IMR-90 (cell line): Measurements from ENCODE around the gene TES. TPM values are rescaled to one million over a fixed set of nuclear protein-coding genes. Genes with fewer than 3 reads are reported as not detected.
A peak's percentile ranks its signal among the peaks of the same experiment; 100 is the strongest.

Experiments used
- ATAC-seq: fragments of 200-7000 bp; cut with Tn5 transposase; 2 replicates; pipeline ENCODE4 v1.9.1; 2020; ENCODE audit warnings: low read depth, mild to moderate bottlenecking, moderate library complexity
- BruUV-seq: library from RNA; stranded (reverse); fragments of 400-500 nt; replicated peaks from 2 replicates; lab custom pipeline; 2021; lab: Mats Ljungman, UMichigan
- CTCF ChIA-PET: fragments of 300-600 bp; formaldehyde crosslinking; extraction: SDS; loops from one replicate; lab custom pipeline; 2021; ENCODE audit warnings: antibody characterized with exemption; lab: Yijun Ruan, JAX
- POLR2A ChIA-PET: fragments of 300-600 bp; sonication (Branson Sonifier 250); formaldehyde crosslinking; loops from one replicate; lab custom pipeline; 2022; ENCODE audit warnings: antibody characterized with exemption; ENCODE audit not compliant: unreplicated experiment; lab: Charles Lee
- DNase-seq: peaks from one replicate; pipeline ENCODE4 v3.0.0; 2013
- H2AFZ ChIP-seq: replicated peaks from 2 replicates; pipeline ENCODE3; 2013; ENCODE audit warnings: low read length, mild to moderate bottlenecking; ENCODE audit not compliant: poor library complexity
- H2AK5ac ChIP-seq: 2 replicates; pipeline ENCODE4 v1.6.1; 2013; ENCODE audit warnings: low read depth, low read length, inconsistent platforms
- H2AK9ac ChIP-seq: replicated peaks from 2 replicates; pipeline ENCODE3; 2013; ENCODE audit warnings: mild to moderate bottlenecking, low read depth, low read length, moderate library complexity; ENCODE audit not compliant: poor library complexity
- H2BK120ac ChIP-seq: 2 replicates; pipeline ENCODE4 v1.6.1; 2013; ENCODE audit warnings: low read depth, low read length, inconsistent platforms
- H2BK15ac ChIP-seq: 3 replicates; pipeline ENCODE4 v1.6.1; 2013; ENCODE audit warnings: low read depth, low read length, inconsistent platforms
- H2BK20ac ChIP-seq: 2 replicates; pipeline ENCODE4 v1.6.1; 2013; ENCODE audit warnings: low read depth, mild to moderate bottlenecking, inconsistent platforms, low read length, moderate library complexity
- H2BK5ac ChIP-seq: 2 replicates; pipeline ENCODE4 v1.6.1; 2013; ENCODE audit warnings: mild to moderate bottlenecking, low read depth, low read length, inconsistent platforms; ENCODE audit not compliant: poor library complexity, severe bottlenecking
- H3K14ac ChIP-seq: replicated peaks from 2 replicates; pipeline ENCODE4 v1.6.1; 2013; ENCODE audit warnings: low read depth, low read length, inconsistent platforms
- H3K18ac ChIP-seq: 2 replicates; pipeline ENCODE4 v1.6.1; 2013; ENCODE audit warnings: low read depth, low read length, control low read depth
- H3K23ac ChIP-seq: 2 replicates; pipeline ENCODE4 v1.6.1; 2013; ENCODE audit warnings: low read depth, low read length, inconsistent platforms
- H3K27ac ChIP-seq: 2 replicates; pipeline ENCODE4 v1.5.1; 2013; ENCODE audit warnings: mild to moderate bottlenecking, control low read depth, low read length; ENCODE audit not compliant: insufficient read depth
- H3K27me3 ChIP-seq: 2 replicates; pipeline ENCODE4 v1.6.1; 2013; ENCODE audit warnings: low read length; ENCODE audit not compliant: control insufficient read depth, insufficient read depth
- H3K36me3 ChIP-seq: 2 replicates; pipeline ENCODE4 v1.6.1; 2013; ENCODE audit warnings: low read length, mixed read lengths; ENCODE audit not compliant: control insufficient read depth, insufficient read depth
- H3K4ac ChIP-seq: 2 replicates; pipeline ENCODE4 v1.6.1; 2013; ENCODE audit warnings: low read depth, low read length, inconsistent platforms
- H3K4me1 ChIP-seq: 2 replicates; pipeline ENCODE4 v1.6.1; 2013; ENCODE audit warnings: low read length, mixed read lengths; ENCODE audit not compliant: control insufficient read depth, insufficient read depth
- H3K4me2 ChIP-seq: 2 replicates; pipeline ENCODE4 v1.6.1; 2013; ENCODE audit warnings: low read depth, mild to moderate bottlenecking, control low read depth, low read length, moderate library complexity
- H3K4me3 ChIP-seq: 2 replicates; pipeline ENCODE4 v1.5.1; 2013; ENCODE audit warnings: low read depth, mild to moderate bottlenecking, control low read depth, low read length, moderate library complexity; ENCODE audit not compliant: insufficient read depth
- H3K56ac ChIP-seq: 2 replicates; pipeline ENCODE4 v1.6.1; 2013; ENCODE audit warnings: low read length, inconsistent platforms; ENCODE audit not compliant: insufficient read depth; ENCODE audit errors: extremely low read depth
- H3K79me1 ChIP-seq, 2 experiments: 2 replicates each; pipeline ENCODE4 v1.6.1; 2013; ENCODE audit warnings: low read length in 2 of 2, inconsistent platforms in 1 of 2, low read depth in 1 of 2
- H3K9ac ChIP-seq: 2 replicates; pipeline ENCODE4 v1.6.1; 2013; ENCODE audit warnings: low read depth, low read length, control low read depth
- H3K9me1 ChIP-seq: 2 replicates; pipeline ENCODE4 v1.6.1; 2013; ENCODE audit warnings: low read length, inconsistent platforms; ENCODE audit not compliant: insufficient read depth
- H3K9me3 ChIP-seq: 2 replicates; pipeline ENCODE4 v1.6.1; 2013; ENCODE audit warnings: low read length; ENCODE audit not compliant: control insufficient read depth, insufficient read depth
- H4K20me1 ChIP-seq: 2 replicates; pipeline ENCODE4 v1.6.1; 2013; ENCODE audit warnings: low read length, inconsistent platforms; ENCODE audit not compliant: insufficient read depth
- H4K5ac ChIP-seq: 2 replicates; pipeline ENCODE4 v1.6.1; 2013; ENCODE audit warnings: mild to moderate bottlenecking, low read depth, low read length, control low read depth
- H4K8ac ChIP-seq, 2 experiments: 2 replicates each; pipeline ENCODE4 v1.6.1; 2013; ENCODE audit warnings: low read depth in 2 of 2, low read length in 2 of 2, control low read depth in 1 of 2, inconsistent platforms in 1 of 2
- H4K91ac ChIP-seq: 2 replicates; pipeline ENCODE4 v1.6.1; 2013; ENCODE audit warnings: low read depth, low read length, inconsistent platforms; ENCODE audit not compliant: insufficient read depth
- BHLHE40 ChIP-seq: fragments of 150-350 bp; IDR thresholded peaks from 2 replicates; pipeline ENCODE4 v1.6.1; 2016; ENCODE audit warnings: mild to moderate bottlenecking, low read depth, low read length
- CEBPB ChIP-seq: IDR thresholded peaks from 2 replicates; pipeline ENCODE4 v1.6.1; 2012; ENCODE audit warnings: low read depth, low read length, improper control_type of control experiment
- CHD1 ChIP-seq: IDR thresholded peaks from 2 replicates; pipeline ENCODE4 v1.6.1; 2012; ENCODE audit warnings: low read depth, low read length, improper control_type of control experiment
- FOS ChIP-seq: fragments of 150-350 bp; IDR thresholded peaks from 2 replicates; pipeline ENCODE4 v1.6.1; 2016; ENCODE audit warnings: low read depth, low read length
- MAFK ChIP-seq: IDR thresholded peaks from 2 replicates; pipeline ENCODE4 v1.6.1; 2012; ENCODE audit warnings: low read depth, low read length, improper control_type of control experiment
- MXI1 ChIP-seq: IDR thresholded peaks from 2 replicates; pipeline ENCODE4 v1.6.1; 2012; ENCODE audit warnings: low read depth, mild to moderate bottlenecking, low read length, moderate library complexity, borderline replicate concordance
- POLR2A ChIP-seq: IDR thresholded peaks from 2 replicates; pipeline ENCODE4 v1.6.1; 2012; ENCODE audit warnings: mild to moderate bottlenecking, low read depth, low read length
- RCOR1 ChIP-seq: IDR thresholded peaks from 2 replicates; pipeline ENCODE4 v1.6.1; 2012; ENCODE audit warnings: mild to moderate bottlenecking, low read length, improper control_type of control experiment; ENCODE audit not compliant: insufficient replicate concordance
- RFX5 ChIP-seq: IDR thresholded peaks from 2 replicates; pipeline ENCODE4 v1.8.0; 2012; ENCODE audit warnings: low read depth, mild to moderate bottlenecking, low read length, moderate library complexity
- SMC3 ChIP-seq: fragments of 150-350 bp; IDR thresholded peaks from 2 replicates; pipeline ENCODE4 v1.6.1; 2016; ENCODE audit warnings: low read depth, mild to moderate bottlenecking, antibody characterized with exemption, low read length, moderate library complexity
- USF2 ChIP-seq: fragments of 150-350 bp; IDR thresholded peaks from 2 replicates; pipeline ENCODE4 v1.6.1; 2017; ENCODE audit warnings: mild to moderate bottlenecking, antibody characterized with exemption, low read length, low read depth
- WGBS, 2 experiments: methylation state at CpG; one replicate each; pipeline versions ENCODE4 v1.1.5 to v1.1.7; 2013; ENCODE audit warnings: missing lambda C conversion rate in 2 of 2; ENCODE audit not compliant: insufficient read length in 1 of 2; ENCODE audit errors: extremely low coverage in 2 of 2; 5-methylcytosine and 5-hydroxymethylcytosine counted together
- dilution Hi-C: fragments of 300-500 bp; cut with HindIII; formaldehyde crosslinking; loops from one replicate; pipeline ENCODE4 v1.14.3; 2018; ENCODE audit warnings: low sequenced_read_pairs; ENCODE audit not compliant: unreplicated experiment
- in situ Hi-C: fragments of 300-500 bp; cut with MboI; formaldehyde crosslinking; loops from 3 replicates; pipeline ENCODE4 v1.14.3; 2019; ENCODE audit warnings: low sequenced_read_pairs, inconsistent platforms, mixed read lengths
- intact Hi-C: fragments of 100-400 bp; cut with micrococcal nuclease; formaldehyde crosslinking; loops from 2 replicates; pipeline ENCODE4 v1.10.0; 2022
- polyA plus RNA-seq, 3 experiments: library from polyadenylated mRNA; depleted of rRNA; stranded (reverse); fragments of >200 nt; gene quantifications; 2 replicates each; pipeline ENCODE4 v1.2.3, GENCODE V29; 2012; ENCODE audit warnings: low replicate concordance in 1 of 3
- total RNA-seq: library from RNA; depleted of rRNA; stranded (reverse); fragments of >200 nt; gene quantifications from 2 replicates; pipeline ENCODE4 v1.2.3, GENCODE V29; 2012

The TES gene
- total and polyA plus RNA-seq, 2 of the 4 experiments (the other 2 are of a cell fraction), result 54.0 to 83.3 TPM

- POLR2A ChIA-PET, result no interaction called here
- intact Hi-C loops (no loop called here), dilution Hi-C loops (no loop called here), in situ Hi-C loops (no loop called here)
- Histone ChIP-seq H3K4me1 (peaks cover 4% of the 10 kb centered on the region), H3K56ac (no peak overlapping the region), H2BK20ac (no peak overlapping the region), H3K18ac (no peak overlapping the region), H3K27me3 (no peaks in the 10 kb centered on the region), H2BK120ac (peak overlapping the region; percentile 42; the same call in 1 of the 2 replicates), H3K27ac (no peak overlapping the region), H4K91ac (no peak overlapping the region), H2BK5ac (peak overlapping the region; percentile 67), H2AK9ac (no peak overlapping the region), H2AK5ac (no peak overlapping the region), H2BK15ac (no peak overlapping the region), H4K5ac (no peak overlapping the region), H4K8ac (no peak overlapping the region), H3K23ac (peak overlapping the region; percentile 23; the same call in 1 of the 2 replicates), H3K36me3 (no peaks in the 10 kb centered on the region), H3K4me2 (peak overlapping the region; percentile 35; the same call in 1 of the 2 replicates), H3K79me1 (peaks cover 29 to 62% of the 10 kb centered on the region in 2 experiments), H4K20me1 (peaks cover 16% of the 10 kb centered on the region; the same call in 1 of the 2 replicates), H3K4me3 (no peak overlapping the region), H3K4ac (no peak overlapping the region), H3K14ac (no peak overlapping the region), H2AFZ (no peak overlapping the region), H3K9me1 (0 out of 2 replicates have a peak, but pooled peaks cover 6% of the 10 kb centered on the region), H3K9me3 (no peaks in the 10 kb centered on the region), H3K9ac (no peak overlapping the region)
- DNase-seq (peak; percentile 61), ATAC-seq (no peak)
- TF ChIP-seq SMC3 (no peak), MXI1 (no peak), FOS (no peak), CEBPB (no peak), RFX5 (no peak), MAFK (no peak), POLR2A (no peak), USF2 (no peak), CHD1 (no peak), BHLHE40 (no peak), RCOR1 (no peak)
- no CpG with 5 or more reads among the region's 3 CpGs for WGBS, 2 experiments
- BruUV-seq, result no TSS peak
- CTCF ChIA-PET, result interaction anchor here (1.4 kb wide), 2 partner anchors 14 to 54 kb away, joined by 3 read pairs; no protein-coding TSS in a partner anchor
These were observed 6.7 kb downstream of the TES start for GRCh38 chr7:116216956-116217571.
